GDM1 (cell line): Measurements from ENCODE around the gene B3GNT2.
"Not testable (repeated sequence)": the region's sequence is repeated elsewhere in the genome, so short reads cannot be mapped to it uniquely, and the experiment has no call there.

ENCODE experiments used
- DNase-seq: peaks from one replicate; lab custom pipeline; 2025; lab: John Stamatoyannopoulos, UW

B3GNT2 gene

DNA sequence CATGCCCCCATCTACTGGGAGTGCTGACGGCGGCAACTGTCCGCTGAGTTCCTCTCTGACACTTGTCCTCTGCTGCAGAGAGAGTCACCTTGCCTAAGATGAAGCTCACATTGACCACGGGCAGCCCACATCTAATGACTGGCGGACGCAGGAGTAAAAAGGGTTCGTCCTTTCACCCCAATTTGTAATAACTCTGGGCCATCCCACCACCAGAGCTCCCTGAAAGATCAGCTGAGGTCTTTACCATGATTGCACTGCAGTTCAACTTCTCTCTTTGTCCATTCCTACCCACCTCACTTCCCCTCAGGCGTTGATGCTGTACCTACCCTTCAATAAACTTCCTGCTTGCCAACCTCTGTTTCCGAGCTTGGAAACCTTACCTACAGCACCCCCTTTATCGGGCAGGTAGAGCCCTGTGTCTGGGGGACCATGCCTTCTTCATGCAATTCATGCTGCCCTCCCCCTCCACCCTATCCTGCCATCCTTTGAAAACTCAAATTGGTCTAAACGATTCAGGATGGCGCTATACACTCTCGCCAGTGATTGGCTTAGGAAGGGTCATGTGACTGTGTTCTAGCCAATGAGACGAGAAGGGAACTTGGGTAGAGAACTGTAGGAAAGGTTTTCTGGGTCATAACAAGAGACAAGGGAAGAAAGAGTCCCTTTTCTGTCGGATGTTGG lies 10.3 kb upstream of the B3GNT2 start:
- no peak for DNase-seq

DNA sequence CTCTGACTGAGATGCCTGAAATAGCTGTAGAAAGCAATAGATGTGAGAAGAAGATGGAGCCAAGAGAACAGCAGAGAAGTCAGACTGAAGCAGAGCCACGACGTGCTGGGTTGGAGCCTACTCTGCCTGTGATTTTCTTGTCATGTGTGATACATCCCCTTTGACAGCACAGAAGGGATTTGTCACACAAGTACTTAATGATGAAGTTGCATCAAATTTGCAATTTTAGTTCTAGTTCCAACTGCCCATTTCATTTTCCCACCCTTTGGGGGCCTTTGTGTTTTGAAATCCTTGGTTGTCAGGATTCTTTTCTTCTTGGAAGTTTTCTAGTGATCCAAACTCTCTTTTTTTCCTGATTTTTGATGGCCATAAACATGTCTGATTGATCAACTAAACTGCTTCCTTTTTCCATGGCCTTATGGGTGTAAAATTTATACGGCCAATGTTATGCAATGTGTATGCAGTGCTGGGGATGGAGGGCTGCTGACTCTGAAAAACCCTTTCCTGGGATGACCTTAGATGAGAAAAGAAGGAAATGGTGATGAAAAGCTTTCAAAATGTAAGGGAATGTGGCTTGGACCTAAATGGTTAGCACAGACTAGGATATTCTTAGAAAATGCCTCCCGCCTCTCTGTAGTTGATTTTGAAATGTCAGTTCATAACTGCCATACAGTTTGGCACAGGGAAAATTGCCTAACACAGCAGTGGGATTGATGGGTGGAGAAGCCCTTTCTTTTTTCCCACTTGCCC lies 9.6 kb upstream of the B3GNT2 start:
- DNase-seq, result no peak

DNA sequence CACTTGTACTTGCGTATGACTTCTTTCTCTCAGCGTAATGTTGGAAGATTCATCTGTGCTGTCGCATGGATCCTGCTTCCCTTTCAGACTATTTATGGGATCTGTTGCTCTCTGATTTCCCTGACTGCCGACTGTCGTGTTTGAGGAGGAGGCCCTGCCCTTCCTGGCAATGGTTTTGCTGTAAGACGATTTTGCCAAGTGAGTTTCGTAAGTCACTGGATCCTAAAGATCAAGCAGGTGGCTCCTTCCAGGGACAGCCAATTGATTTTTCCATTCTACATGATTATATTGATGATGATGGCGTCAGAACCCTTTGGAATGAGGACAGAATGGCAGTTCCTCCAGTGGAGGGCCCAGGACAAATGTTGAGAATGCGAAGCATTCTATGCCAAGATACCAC lies 8.7 kb upstream of the B3GNT2 start:
- DNase-seq, result no peak

DNA sequence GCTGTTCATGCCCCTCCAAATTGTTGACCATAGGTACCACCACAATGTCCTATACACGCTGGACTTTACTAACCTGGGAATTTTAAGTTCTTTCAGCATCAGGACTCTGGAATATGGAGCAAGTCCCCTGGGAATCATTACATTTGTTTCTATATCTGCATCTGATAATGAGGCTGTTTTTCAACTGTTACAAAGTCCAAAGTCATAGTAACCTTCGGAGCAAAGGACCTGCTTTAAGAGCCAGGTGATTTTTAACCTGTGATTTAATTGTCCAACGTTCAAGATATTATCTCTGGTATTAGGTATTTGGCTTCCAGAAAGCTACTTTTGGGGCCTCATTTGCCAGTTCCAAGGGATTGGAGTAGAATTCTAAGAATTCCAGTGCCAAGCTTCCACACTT lies 7.5 kb upstream of the B3GNT2 start:
- DNase-seq, result no peak

DNA sequence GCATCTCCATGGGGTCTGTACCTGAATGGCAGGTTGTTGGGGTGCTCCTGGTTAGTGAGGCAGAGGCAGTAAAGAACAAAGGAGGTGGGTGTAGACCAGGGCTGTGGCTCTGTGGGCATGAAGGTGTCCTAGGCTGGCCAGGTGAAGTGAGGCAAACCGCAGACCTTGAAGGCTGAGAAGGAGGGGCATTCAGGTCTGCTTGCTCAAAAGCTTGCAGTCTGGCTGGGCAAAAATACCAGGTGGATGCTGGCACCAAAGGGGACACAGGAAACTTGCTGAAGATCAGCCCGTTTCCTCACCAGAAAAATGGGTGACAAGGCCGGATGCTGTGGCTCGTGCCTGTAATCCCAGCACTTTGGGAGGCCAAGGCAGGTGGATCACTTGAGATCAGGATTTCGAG lies 6.7 kb upstream of the B3GNT2 start:
- DNase-seq, result no peak

DNA sequence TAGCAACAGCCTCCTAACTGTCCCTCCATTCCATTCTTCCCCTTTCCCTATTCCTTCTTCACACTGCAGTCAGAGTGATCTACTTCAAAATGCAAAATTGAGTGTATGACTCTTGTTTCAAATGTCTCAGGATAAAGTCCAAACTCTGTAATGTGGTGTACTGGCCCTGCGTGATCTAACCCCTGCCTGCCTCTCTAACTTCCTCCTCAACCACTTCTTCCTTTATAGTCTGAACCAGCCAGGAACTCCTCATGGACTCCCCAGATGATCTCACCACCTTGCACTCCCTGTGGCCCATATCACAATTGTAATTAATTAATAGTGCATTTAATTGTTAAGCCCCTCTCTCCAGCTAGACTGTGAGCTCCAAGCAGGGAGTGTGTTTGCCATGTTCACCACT lies 3.1 kb upstream of the B3GNT2 start:
- DNase-seq, result peak; percentile 59

DNA sequence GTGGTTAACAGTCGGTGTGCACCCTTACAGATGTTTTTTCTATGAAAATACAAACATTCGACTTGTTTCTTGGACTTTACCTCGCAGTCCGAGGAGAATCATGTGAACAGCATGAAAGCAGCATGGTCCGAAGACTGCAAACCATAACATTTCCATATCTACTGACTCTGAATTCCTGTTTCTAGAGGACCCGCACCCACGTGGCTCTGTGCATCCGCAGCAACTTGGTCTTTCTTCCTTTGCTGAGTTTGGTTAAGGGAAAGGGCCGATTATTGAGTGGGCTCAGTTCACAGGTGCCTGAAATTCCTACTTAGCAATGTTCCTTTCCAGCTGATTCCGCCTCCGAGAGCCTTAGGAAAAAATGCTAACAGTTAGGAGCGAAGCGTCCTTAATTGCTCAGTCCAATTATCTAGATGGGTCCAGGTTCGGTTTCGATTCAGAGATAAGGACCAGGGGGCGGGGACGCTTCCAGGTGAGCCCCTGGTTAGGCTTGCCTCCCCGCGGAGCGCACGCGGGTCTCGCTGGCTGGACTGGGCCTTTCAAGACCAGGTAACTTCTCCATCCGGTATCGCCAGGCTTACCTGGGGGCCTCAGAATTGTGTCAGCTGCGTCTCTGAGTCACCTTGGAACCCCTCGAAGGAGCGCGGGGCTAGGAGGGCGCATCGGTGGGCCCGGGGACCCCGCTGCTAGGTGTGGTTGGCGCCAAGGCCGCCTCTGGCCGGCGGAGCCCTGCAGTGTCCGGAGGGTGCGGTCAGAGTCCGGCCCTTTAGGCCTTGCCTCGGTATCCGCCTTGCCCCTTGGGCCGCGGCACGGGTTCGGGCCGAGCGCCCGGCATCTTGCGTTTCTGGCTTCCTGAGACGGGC lies 1.1 kb upstream of the B3GNT2 start:
- DNase-seq, result no peak

DNA sequence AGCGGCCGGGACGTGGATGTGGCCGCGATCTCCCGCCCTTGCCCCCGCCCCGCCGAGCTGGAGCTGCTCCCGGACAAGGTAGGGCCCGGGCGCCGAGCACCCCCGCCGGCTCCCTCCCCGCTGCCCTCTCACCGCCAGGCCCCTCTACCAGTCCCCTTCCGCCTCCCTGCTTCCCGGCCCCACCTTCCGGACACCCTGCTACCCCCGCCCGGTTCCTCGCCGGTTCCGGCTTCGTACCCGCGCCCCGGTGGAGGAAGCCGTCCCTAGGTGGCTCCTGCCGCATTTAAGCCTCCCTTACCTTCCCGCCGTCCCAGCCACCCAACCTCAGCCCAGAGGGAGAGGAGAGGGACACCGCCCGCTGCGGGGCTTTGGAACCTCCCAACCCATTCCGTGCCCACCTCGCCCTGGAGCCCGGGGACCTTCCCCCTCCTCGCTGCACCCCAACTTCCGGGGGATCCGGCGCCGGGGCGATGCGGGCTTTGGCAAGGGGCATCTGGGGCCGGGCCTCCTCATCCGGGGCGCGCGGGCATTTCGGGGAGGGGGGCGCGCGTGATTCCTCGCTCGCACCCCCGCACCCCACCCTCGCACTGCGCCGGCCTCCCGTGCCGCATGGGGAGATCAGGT lies 475 bp downstream of the B3GNT2 start:
- DNase-seq, result peak; percentile 52

DNA sequence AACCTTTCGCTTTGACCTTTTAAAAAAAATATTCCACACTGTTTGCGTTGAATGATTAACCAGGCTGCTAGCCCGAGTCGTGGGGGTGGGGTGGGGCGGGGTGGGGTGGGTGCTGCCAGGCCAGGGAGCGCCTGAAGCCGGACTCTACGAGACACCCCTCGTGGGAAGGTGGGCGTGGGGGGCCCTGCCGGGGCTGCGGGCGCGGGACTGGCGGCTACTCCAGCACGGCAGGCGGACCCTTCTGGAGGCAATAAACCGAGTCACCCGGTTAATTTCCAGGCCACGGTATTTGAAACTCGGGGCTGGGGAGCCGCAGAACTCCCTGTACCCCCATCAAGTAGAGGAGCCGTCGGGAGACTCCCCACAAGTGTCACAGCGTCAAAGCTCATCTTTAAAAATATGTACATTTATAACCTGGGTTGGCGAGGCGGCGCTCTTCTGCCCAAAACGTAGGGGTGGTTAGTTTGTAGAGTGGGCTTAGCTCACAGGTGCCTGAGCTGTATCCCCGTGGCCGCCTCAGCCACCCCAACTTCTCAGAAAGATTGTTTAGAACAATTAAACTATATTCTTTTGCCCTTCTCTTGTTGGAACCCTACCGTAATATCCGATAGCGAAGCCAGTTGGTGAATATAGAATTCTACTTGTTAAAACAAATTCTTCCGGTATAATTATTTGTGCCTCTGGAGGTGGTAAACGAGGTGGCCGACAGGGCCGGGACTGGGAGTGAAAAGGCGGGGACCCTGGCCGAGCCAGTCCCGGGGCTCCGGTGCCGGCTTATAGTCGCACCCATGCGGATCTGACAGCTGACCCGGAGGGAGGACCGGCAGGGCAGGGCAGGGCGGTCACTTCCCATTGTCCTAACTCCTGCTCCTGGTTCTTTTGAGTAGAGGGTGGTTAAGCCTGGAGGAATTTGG lies 1.4 kb downstream of the B3GNT2 start:
- no peak for DNase-seq

DNA sequence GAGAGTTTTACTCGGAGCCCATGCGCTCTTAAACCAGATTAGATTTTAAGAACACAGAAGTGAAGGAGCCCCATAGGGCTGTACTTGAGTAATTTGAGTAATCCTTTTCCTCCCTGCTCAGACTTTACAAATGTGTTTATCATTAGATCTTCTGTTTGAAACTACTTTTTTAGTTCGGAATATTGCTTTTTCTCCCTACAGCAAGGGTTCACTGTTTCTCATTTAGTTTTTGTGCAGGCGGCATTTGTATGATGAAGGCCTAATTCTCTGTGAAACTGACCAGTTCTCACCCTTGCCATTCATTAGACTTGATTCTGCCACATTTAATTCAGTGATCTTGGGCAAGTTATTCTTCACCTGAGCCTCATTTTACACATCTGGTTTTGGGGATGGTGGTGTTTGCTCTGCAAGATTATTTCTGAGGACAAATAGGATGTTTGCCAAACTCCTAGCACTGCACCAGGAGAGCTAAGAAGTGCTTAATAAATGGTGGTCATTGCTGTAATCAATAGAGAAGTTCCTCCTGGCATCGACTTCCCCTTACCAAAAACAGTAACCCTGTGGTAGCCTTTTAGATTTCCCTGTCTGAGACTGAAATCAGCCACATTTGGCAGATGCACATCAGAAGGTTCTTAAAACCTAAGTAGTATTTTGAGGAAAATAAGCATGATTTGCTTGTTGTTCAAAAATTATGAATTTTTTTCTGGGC lies 2.2 kb downstream of the B3GNT2 start:
- DNase-seq, result peak; percentile 8

DNA sequence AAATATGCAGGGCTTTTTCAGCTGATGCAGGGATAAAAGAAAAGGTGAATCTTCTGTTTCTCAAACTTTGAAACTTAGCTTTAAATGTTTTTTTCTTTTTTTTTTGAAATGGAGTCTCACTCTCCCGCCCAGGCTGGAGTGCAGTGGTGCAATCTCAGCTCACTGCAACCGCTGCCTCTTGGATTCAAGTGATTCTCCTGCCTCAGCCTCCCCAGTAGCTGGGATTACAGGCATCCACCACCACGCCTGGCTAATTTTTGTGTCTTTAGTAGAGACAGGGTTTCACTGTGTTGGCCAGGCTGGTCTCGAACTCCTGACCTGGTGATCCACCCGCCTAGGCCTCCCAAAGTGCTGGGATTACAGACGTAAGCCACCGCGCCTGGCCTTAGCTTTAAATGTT lies 2.9 kb downstream of the B3GNT2 start:
- DNase-seq, result not testable (repeated sequence)

DNA sequence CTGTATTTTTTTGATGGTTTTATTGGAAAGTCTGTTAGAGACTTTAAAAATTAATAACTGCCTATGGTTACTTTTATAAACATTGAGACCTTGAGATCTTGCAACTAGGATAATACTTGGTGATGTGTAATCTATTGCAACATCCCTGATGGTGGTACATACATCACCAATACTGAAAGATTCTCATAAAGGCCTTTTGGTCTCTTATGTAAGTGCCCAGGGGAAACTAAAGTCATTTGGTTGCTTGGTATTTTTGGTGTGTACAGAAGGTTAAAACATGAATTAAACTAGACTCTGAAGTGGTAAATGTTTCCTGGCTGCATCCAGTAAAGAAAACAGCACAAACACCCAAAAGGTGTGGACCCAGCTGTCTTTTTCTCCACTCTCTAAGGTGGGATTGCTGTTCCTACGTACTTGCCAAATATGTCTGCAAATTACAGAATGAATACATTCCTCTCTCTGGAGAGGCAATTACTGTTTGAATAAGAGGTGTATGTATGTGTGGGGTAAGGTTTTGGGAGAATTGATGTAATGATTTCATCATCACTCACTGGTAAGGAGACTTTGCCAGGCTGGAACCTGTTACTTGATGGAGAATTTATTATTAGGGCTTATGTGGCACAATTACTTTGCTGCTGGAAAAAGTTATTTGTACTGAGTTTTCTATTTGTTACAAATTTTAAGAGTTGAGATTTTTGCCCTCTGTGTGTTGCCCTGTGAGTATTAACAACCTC lies 3.6 kb downstream of the B3GNT2 start:
- no peak for DNase-seq

DNA sequence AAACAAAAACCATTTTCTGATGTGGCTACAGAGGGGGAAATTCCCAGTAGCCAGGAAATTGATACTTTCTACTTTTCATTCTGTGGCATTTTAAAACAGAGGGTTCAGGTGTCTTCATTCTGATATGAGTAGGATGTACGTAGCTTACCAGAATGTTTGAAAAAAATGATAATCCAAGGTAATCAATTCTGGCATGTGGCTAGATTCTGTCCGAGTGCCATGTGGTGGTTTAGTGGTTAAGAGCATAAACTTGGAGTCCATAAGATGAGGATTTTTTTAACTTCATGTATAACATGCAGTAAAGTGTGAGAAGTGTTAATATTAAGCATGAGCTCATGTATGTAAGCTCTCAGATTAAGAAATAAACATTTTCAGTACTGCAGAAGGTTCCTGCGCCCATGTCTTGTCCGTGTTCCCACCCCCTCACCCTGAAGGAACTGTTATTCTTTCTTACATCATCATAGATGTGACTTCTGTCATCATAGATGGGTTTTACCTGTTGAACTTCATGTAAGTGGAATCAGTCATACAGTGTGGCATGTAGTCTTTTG lies 4.5 kb downstream of the B3GNT2 start:
- DNase-seq, result no peak

DNA sequence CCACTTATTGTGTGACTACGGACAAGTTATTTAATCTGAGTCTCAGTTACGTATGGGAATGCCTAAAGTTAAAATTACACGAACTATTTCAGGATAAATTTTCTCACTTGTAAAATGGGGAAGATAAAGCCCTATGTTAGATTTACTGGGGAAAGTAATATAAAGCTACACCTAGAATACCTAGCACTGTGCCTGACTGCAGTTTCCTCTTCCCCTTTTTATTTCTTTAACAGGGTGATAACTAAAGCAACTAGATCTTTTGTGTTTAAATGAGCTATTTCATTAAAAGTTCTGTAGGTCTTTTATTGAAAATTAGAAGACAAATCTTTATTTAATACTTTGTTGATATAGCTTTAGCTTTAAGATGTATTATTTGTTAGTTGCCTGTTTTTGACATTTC lies 5.0 kb downstream of the B3GNT2 start:
- DNase-seq, result no peak

DNA sequence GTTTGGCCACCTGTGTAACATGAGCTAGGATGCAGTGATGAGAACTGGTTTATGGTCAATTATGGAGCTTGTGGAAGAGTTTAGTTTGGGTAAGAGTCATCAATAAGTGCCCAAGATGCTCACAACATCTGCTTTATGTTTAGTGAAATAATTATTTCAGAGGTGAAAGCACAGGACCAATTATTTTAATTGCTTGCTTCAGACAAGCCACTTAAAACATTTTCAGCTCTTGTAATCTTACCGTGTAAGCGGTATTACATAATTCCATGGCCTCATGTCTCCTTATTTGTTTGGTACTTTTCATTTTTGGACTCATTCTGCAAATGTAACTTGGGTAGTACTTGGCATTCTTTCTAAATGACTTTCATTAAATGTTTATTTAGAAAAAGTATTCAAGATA lies 5.4 kb downstream of the B3GNT2 start:
- no peak for DNase-seq

DNA sequence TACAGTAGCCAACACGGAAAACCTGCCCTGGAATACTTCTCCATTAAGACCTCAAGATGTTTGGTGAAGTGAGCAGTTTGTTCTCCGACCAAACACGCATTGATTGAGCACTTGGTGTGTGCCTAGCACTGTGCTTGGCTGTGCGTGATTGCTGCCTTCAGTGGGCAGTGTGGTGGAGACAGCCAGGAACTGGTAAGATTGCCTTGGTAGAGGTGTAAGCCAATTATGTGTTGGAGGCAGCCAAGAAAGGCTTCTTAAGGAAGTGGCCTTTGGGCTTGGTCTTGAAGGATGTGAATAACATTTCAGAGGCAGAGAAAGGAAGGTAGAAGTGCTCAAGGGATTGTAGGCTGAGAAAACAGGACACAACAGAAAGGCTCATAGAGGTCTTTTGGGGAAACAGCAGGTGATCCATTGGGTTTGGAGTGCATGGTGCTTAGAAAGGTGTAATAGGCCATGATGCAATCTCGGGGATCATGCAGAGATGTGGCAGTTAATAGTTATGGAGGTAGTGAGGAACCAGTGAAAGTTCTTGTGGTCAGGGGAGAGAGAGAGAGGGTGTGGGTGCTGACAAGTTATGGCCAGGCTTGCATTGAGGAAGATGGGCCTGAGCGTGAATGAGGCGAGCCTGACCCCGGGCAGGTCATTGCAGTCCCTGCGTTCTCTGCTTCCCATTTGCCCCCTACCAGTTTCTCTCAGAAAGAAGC lies 6.3 kb downstream of the B3GNT2 start:
- DNase-seq, result no peak

DNA sequence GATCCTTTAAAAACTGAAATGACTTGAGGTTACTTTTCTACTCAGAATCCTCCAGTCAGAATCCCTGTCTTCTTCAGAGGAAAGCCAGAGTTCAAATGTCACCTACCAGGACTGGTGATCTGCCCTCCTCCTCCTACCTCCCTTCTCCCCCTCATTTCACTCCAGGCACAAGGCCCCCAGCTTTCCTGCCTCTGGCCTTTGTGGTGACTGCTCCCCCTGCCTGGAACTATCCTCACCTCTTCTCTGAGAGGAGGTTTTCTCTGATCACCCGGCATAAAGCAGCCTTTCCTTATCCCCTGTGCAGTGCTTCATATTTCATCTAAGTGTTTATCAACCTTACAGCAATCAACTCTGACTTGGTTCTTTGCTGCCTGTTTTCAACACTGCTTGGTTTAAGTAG lies 6.8 kb downstream of the B3GNT2 start:
- no peak for DNase-seq

DNA sequence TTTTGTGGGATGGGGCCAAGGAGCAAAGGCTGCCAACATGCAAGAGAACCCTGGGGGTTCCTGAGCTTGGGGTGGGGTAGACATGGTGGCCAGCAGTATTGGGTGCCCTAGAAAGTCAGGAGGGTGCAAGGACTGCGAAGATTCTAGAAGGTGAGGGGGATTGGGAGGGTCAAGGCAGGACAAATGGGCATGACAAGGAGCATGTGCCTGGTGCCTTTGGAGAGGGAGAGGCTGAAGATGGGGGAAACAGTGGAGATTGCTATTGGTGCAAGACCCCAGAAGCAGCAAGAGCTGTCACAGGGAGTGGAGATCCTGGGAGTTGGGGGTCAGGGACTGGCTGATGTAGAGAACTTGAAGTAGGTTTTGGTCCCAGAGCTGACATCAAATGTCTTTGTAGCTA lies 7.5 kb downstream of the B3GNT2 start:
- no peak for DNase-seq

DNA sequence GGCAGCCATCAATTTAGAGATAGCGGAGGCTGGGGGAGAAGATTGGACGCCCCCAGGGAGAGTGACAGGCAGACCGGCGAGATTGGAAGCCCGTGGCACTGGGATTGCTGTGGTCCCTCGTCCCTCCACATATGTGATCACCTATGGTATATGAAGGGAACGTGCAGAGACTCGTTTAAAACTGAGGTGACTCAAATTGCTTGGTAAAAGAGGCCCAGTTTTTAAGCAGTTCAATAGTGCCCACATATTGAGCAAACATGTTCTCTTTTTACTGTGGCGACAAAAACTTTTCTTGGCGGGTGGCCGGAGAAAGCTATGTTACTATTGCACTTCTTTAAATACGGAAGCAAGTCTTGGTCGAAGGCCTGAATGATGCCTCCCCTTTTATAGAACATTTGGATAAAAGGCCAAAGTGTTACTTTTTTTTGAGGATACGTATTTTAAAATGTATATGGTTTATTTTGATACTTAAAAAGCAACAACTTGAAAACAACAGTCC lies 9.1 kb downstream of the B3GNT2 start:
- DNase-seq, result no peak
